Airway epithelial cell (primary cell): ENCODE measurements around the gene FTO. TPM values are rescaled to one million over a fixed set of nuclear protein-coding genes. Genes with fewer than 3 reads are reported as not detected.

Experiments
- total RNA-seq: library from RNA; depleted of rRNA; stranded (reverse); fragments of >200 nt; gene quantifications from 2 replicates; pipeline ENCODE4 v1.2.3, GENCODE V29; 2015

Gene FTO
- total RNA-seq: 57.7 and 61.7 TPM in 2 replicates

DNA sequence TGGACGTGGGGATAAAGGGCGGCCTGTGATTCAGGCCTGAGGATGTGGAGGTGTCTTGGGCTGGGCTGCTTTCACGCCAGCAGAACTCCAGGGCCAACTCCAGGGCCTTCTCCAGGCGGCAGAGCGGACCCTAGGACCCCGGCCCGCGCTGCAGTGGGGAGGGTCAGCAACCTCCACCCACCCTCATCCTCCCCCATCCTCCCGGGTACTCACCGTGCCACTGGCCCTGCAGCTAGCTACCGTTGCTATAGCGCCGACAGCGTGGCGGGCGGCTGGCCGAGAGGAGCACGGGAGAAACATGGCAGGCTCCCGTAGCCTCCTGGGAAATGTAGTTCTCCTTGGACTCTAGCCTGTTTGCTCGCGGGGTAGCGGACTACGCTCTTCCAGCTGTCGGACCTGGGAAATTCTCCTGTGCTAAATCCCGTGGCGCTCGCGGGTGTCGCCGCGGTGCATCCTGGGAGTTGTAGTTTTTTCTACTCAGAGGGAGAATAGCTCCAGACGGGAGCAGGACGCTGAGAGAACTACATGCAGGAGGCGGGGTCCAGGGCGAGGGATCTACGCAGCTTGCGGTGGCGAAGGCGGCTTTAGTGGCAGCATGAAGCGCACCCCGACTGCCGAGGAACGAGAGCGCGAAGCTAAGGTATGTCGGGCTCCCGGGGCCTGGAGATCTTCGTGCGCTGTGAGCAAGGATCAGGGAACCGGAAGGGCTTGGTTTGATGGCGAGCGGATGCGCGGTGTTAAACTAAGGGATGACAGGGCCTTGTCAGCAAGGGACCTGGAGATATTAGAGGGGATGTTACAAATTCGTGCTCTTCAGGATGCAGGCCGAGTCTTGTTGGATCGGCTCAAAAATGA is at the start of gene FTO, which contains the start of gene RPGRIP1L:
TSS of gene FTO (plus strand) at position 567 of the 855 bp plus-strand sequence.
TSS of gene RPGRIP1L (minus strand) at position 270 of the 855 bp plus-strand sequence. CDS start 3,136 bp downstream, outside the sequence.

Other genes starting within 250 kb of the FTO start
- gene AKTIP, start 200.9 kb upstream of the FTO start, total RNA-seq: 28.8 and 36.2 TPM in 2 replicates
- 6.0 and 8.7 TPM in 2 replicates for gene RPGRIP1L, start 297 bp upstream of the FTO start, total RNA-seq